Myocyte (in vitro differentiated cells): ENCODE results near the gene PLA2G6. TPM values are rescaled to one million over a fixed set of nuclear protein-coding genes. Genes with fewer than 3 reads are reported as not detected.
"Not testable (repeated sequence)": the region's sequence is repeated elsewhere in the genome, so short reads cannot be mapped to it uniquely, and the experiment has no call there.

Experiments used
- DNase-seq: peaks from one replicate; pipeline ENCODE4 v3.0.0-alpha.2; 2012; ENCODE audit warnings: low read depth
- total RNA-seq: library from RNA; depleted of rRNA; stranded (reverse); fragments of >200 nt; gene quantifications from 2 replicates; pipeline ENCODE4 v1.2.3, GENCODE V29; 2014

The PLA2G6 gene
- total RNA-seq, 1 donor from 2014 or later: 18.9 TPM

- DNase-seq: no peak
Observed at GRCh38 chr22:38086001-38086845, 95.4 kb downstream of the PLA2G6 start.

GRCh38 chr22:38085501-38085900 lies 96.1 kb downstream of the PLA2G6 start:
- DNase-seq: no peak

- no peak for DNase-seq
Observed at GRCh38 chr22:38085056-38085455, 96.6 kb downstream of the PLA2G6 start.

GRCh38 chr22:38083931-38084631 lies 97.5 kb downstream of the PLA2G6 start, which contains the start of gene SLC16A8:
SLC16A8 (minus strand) TSS chr22:38084184; CDS start chr22:38082873, 1,311 bp downstream.
- no peak for DNase-seq

- DNase-seq: no peak
Observed at GRCh38 chr22:38082986-38083710, 98.5 kb downstream of the PLA2G6 start.

- no peak for DNase-seq
Observed at GRCh38 chr22:38081941-38082828, 99.4 kb downstream of the PLA2G6 start.

- no peak for DNase-seq
Observed at GRCh38 chr22:38081636-38081940, 100.0 kb downstream of the PLA2G6 start.

GRCh38 chr22:38080850-38081635 lies 100.6 kb downstream of the PLA2G6 start:
- DNase-seq: peak; percentile 47

GRCh38 chr22:38080474-38080849 lies 101.2 kb downstream of the PLA2G6 start:
- no peak for DNase-seq

GRCh38 chr22:38079804-38080203 lies 101.8 kb downstream of the PLA2G6 start:
- no peak for DNase-seq

GRCh38 chr22:38079208-38079607 lies 102.4 kb downstream of the PLA2G6 start:
- DNase-seq: not testable (repeated sequence)

- DNase-seq: no peak
Observed at GRCh38 chr22:38078046-38078840, 103.4 kb downstream of the PLA2G6 start.

- DNase-seq: no peak
Observed at GRCh38 chr22:38077595-38077994, 104.0 kb downstream of the PLA2G6 start.

GRCh38 chr22:38077096-38077495 lies 104.5 kb downstream of the PLA2G6 start:
- no peak for DNase-seq

GRCh38 chr22:38075961-38076360 lies 105.7 kb downstream of the PLA2G6 start:
- DNase-seq: no peak

GRCh38 chr22:38075105-38075825 lies 106.4 kb downstream of the PLA2G6 start:
- no peak for DNase-seq

GRCh38 chr22:38074181-38075104 lies 107.2 kb downstream of the PLA2G6 start:
- peak; percentile 39 for DNase-seq
